ENCODE measurements around the gene TMEM213.

The TMEM213 gene

GRCh38 chr7:138753610-138754009, 44.2 kb upstream of the TMEM213 start:
- H3K27me3 ChIP-seq (ENCODE audit: insufficient read depth, insufficient read length): peaks cover 14% of the 10 kb centered on the region
- no peak overlapping the region for H3K9ac ChIP-seq (ENCODE audit: insufficient read length, low read depth)
- H3K36me3 ChIP-seq (ENCODE audit: insufficient read depth, insufficient read length, low read length): no peaks in the 10 kb centered on the region
- DNase-seq (ENCODE audit: low read depth, low spot score): no peak
- no peaks in the 10 kb centered on the region for H3K9me3 ChIP-seq (ENCODE audit: insufficient read depth, low read length)
- TF ChIP-seq YY1 (IDR thresholded peaks at IDR 0.05; ENCODE audit: insufficient read depth, insufficient read length): no peak
- no peak for TF ChIP-seq SUZ12 (IDR thresholded peaks at IDR 0.05; ENCODE audit: extremely low read depth, insufficient read depth, insufficient read length)
- TF ChIP-seq ZNF274 (IDR thresholded peaks at IDR 0.05; ENCODE audit: low read depth, low read length): no peak
- no peak overlapping the region for H3K4me3 ChIP-seq (ENCODE audit: insufficient read length, low read depth)
- H3K4me1 ChIP-seq (ENCODE audit: insufficient read depth, insufficient read length): peaks cover 4% of the 10 kb centered on the region

- Histone ChIP-seq H3K9me3 (ENCODE audit: insufficient read depth, low read length) (no peaks in the 10 kb centered on the region), H3K4me1 (ENCODE audit: insufficient read depth, insufficient read length) (peaks cover 4% of the 10 kb centered on the region), H3K36me3 (ENCODE audit: insufficient read depth, insufficient read length, low read length) (no peaks in the 10 kb centered on the region), H3K27me3 (ENCODE audit: insufficient read depth, insufficient read length) (peaks cover 12% of the 10 kb centered on the region), H3K4me3 (ENCODE audit: insufficient read length, low read depth) (no peak overlapping the region), H3K9ac (ENCODE audit: insufficient read length, low read depth) (no peak overlapping the region)
- TF ChIP-seq YY1 (IDR thresholded peaks at IDR 0.05; ENCODE audit: insufficient read depth, insufficient read length) (no peak), ZNF274 (IDR thresholded peaks at IDR 0.05; ENCODE audit: low read depth, low read length) (no peak), SUZ12 (IDR thresholded peaks at IDR 0.05; ENCODE audit: extremely low read depth, insufficient read depth, insufficient read length) (no peak)
- no peak for DNase-seq (ENCODE audit: low read depth, low spot score)
These were observed 42.5 kb upstream of the TMEM213 start for GRCh38 chr7:138755331-138755747.

GRCh38 chr7:138755842-138756590, 41.8 kb upstream of the TMEM213 start:
- H3K9ac ChIP-seq (ENCODE audit: insufficient read length, low read depth): no peak overlapping the region
- no peaks in the 10 kb centered on the region for H3K36me3 ChIP-seq (ENCODE audit: insufficient read depth, insufficient read length, low read length)
- no peaks in the 10 kb centered on the region for H3K9me3 ChIP-seq (ENCODE audit: insufficient read depth, low read length)
- no peak overlapping the region for H3K4me3 ChIP-seq (ENCODE audit: insufficient read length, low read depth)
- peaks cover 7% of the 10 kb centered on the region for H3K27me3 ChIP-seq (ENCODE audit: insufficient read depth, insufficient read length)
- no peak for DNase-seq (ENCODE audit: low read depth, low spot score)
- H3K4me1 ChIP-seq (ENCODE audit: insufficient read depth, insufficient read length): peaks cover 4% of the 10 kb centered on the region
- TF ChIP-seq YY1 (IDR thresholded peaks at IDR 0.05; ENCODE audit: insufficient read depth, insufficient read length): no peak
- no peak for TF ChIP-seq ZNF274 (IDR thresholded peaks at IDR 0.05; ENCODE audit: low read depth, low read length)
- no peak for TF ChIP-seq SUZ12 (IDR thresholded peaks at IDR 0.05; ENCODE audit: extremely low read depth, insufficient read depth, insufficient read length)

- no peak for TF ChIP-seq ZNF274 (IDR thresholded peaks at IDR 0.05; ENCODE audit: low read depth, low read length)
- peaks cover under 1% of the 10 kb centered on the region for H3K27me3 ChIP-seq (ENCODE audit: insufficient read depth, insufficient read length)
- no peak overlapping the region for H3K4me3 ChIP-seq (ENCODE audit: insufficient read length, low read depth)
- no peak for DNase-seq (ENCODE audit: low read depth, low spot score)
- no peaks in the 10 kb centered on the region for H3K36me3 ChIP-seq (ENCODE audit: insufficient read depth, insufficient read length, low read length)
- no peaks in the 10 kb centered on the region for H3K9me3 ChIP-seq (ENCODE audit: insufficient read depth, low read length)
- no peak overlapping the region for H3K9ac ChIP-seq (ENCODE audit: insufficient read length, low read depth)
- H3K4me1 ChIP-seq (ENCODE audit: insufficient read depth, insufficient read length): peaks cover 4% of the 10 kb centered on the region
These were observed 41.1 kb upstream of the TMEM213 start for GRCh38 chr7:138756591-138757242.

- H3K9me3 ChIP-seq (ENCODE audit: insufficient read depth, low read length): no peaks in the 10 kb centered on the region
These were observed 29.6 kb upstream of the TMEM213 start for GRCh38 chr7:138768241-138768640.

GRCh38 chr7:138770904-138771303, 26.9 kb upstream of the TMEM213 start:
- DNase-seq (ENCODE audit: low read depth, low spot score): no peak
- Histone ChIP-seq H3K27me3 (ENCODE audit: insufficient read depth, insufficient read length) (peaks cover 40% of the 10 kb centered on the region), H3K36me3 (ENCODE audit: insufficient read depth, insufficient read length, low read length) (no peaks in the 10 kb centered on the region), H3K4me3 (ENCODE audit: insufficient read length, low read depth) (no peak overlapping the region), H3K4me1 (ENCODE audit: insufficient read depth, insufficient read length) (no peaks in the 10 kb centered on the region), H3K9me3 (ENCODE audit: insufficient read depth, low read length) (no peaks in the 10 kb centered on the region), H3K9ac (ENCODE audit: insufficient read length, low read depth) (no peak overlapping the region)
- TF ChIP-seq ZNF274 (IDR thresholded peaks at IDR 0.05; ENCODE audit: low read depth, low read length) (no peak), SUZ12 (IDR thresholded peaks at IDR 0.05; ENCODE audit: extremely low read depth, insufficient read depth, insufficient read length) (no peak), YY1 (IDR thresholded peaks at IDR 0.05; ENCODE audit: insufficient read depth, insufficient read length) (no peak)

More at GRCh38 chr7:138768241-138768640, 29.6 kb upstream of the TMEM213 start:
- H3K4me3 ChIP-seq (ENCODE audit: insufficient read length, low read depth): no peak overlapping the region
- H3K4me1 ChIP-seq (ENCODE audit: insufficient read depth, insufficient read length): no peaks in the 10 kb centered on the region
- no peak for DNase-seq (ENCODE audit: low read depth, low spot score)
- TF ChIP-seq ZNF274 (IDR thresholded peaks at IDR 0.05; ENCODE audit: low read depth, low read length) (no peak), SUZ12 (IDR thresholded peaks at IDR 0.05; ENCODE audit: extremely low read depth, insufficient read depth, insufficient read length) (no peak), YY1 (IDR thresholded peaks at IDR 0.05; ENCODE audit: insufficient read depth, insufficient read length) (no peak)
- H3K9ac ChIP-seq (ENCODE audit: insufficient read length, low read depth): no peak overlapping the region
- H3K36me3 ChIP-seq (ENCODE audit: insufficient read depth, insufficient read length, low read length): no peaks in the 10 kb centered on the region
- peaks cover 30% of the 10 kb centered on the region for H3K27me3 ChIP-seq (ENCODE audit: insufficient read depth, insufficient read length)

- peaks cover 40% of the 10 kb centered on the region for H3K27me3 ChIP-seq (ENCODE audit: insufficient read depth, insufficient read length)
- H3K36me3 ChIP-seq (ENCODE audit: insufficient read depth, insufficient read length, low read length): no peaks in the 10 kb centered on the region
- no peak for TF ChIP-seq YY1 (IDR thresholded peaks at IDR 0.05; ENCODE audit: insufficient read depth, insufficient read length)
- no peak for TF ChIP-seq ZNF274 (IDR thresholded peaks at IDR 0.05; ENCODE audit: low read depth, low read length)
- TF ChIP-seq SUZ12 (IDR thresholded peaks at IDR 0.05; ENCODE audit: extremely low read depth, insufficient read depth, insufficient read length): no peak
- no peaks in the 10 kb centered on the region for H3K9me3 ChIP-seq (ENCODE audit: insufficient read depth, low read length)
- no peaks in the 10 kb centered on the region for H3K4me1 ChIP-seq (ENCODE audit: insufficient read depth, insufficient read length)
- no peak overlapping the region for H3K4me3 ChIP-seq (ENCODE audit: insufficient read length, low read depth)
- DNase-seq (ENCODE audit: low read depth, low spot score): no peak
- H3K9ac ChIP-seq (ENCODE audit: insufficient read length, low read depth): no peak overlapping the region
These were observed 24.6 kb upstream of the TMEM213 start for GRCh38 chr7:138773176-138773575.
